Neuronal stem cell (in vitro differentiated cells): ENCODE results near the gene UBE2D3.

Experiments used
- DNase-seq: peaks from one replicate; pipeline ENCODE4 v3.0.0-alpha.2; 2013; ENCODE audit warnings: low spot score
- H2AFZ ChIP-seq: one replicate; pipeline ENCODE4 v1.6.1; 2013; ENCODE audit warnings: mild to moderate bottlenecking, low read length, inconsistent platforms
- H2AK5ac ChIP-seq: 2 replicates; pipeline ENCODE4 v1.6.1; 2013; ENCODE audit warnings: low read depth, mild to moderate bottlenecking, inconsistent platforms, low read length, moderate library complexity, mixed read lengths
- H2BK120ac ChIP-seq: 2 replicates; pipeline ENCODE4 v1.6.1; 2013; ENCODE audit warnings: low read depth, mild to moderate bottlenecking, inconsistent platforms, low read length, moderate library complexity, mixed read lengths
- H2BK12ac ChIP-seq: one replicate; pipeline ENCODE4 v1.6.1; 2013; ENCODE audit warnings: low read length, inconsistent platforms
- H2BK15ac ChIP-seq: 2 replicates; pipeline ENCODE4 v1.6.1; 2013; ENCODE audit warnings: mild to moderate bottlenecking, low read length, inconsistent platforms, mixed read lengths
- H2BK5ac ChIP-seq: one replicate; pipeline ENCODE4 v1.6.1; 2013; ENCODE audit warnings: inconsistent platforms, mild to moderate bottlenecking, low read length, moderate library complexity
- H3K14ac ChIP-seq: one replicate; pipeline ENCODE4 v1.6.1; 2013; ENCODE audit warnings: low read length, inconsistent platforms
- H3K18ac ChIP-seq: 2 replicates; pipeline ENCODE4 v1.6.1; 2013; ENCODE audit warnings: low read length, inconsistent platforms
- H3K23ac ChIP-seq: 2 replicates; pipeline ENCODE4 v1.6.1; 2013; ENCODE audit warnings: low read depth, mild to moderate bottlenecking, mixed read lengths, low read length, inconsistent platforms; ENCODE audit not compliant: poor library complexity
- H3K27ac ChIP-seq: replicated peaks from 3 replicates; pipeline ENCODE4 v1.5.1; 2013; ENCODE audit warnings: low read length, inconsistent platforms
- H3K27me3 ChIP-seq, 3 experiments: 2 replicates each; pipeline ENCODE4 v1.6.1; 2013; ENCODE audit warnings: low read length in 3 of 3, mild to moderate bottlenecking in 2 of 3, inconsistent platforms in 1 of 3, low read depth in 1 of 3, mixed read lengths in 1 of 3, moderate library complexity in 1 of 3; ENCODE audit not compliant: control insufficient read depth in 3 of 3, insufficient read depth in 3 of 3
- H3K36me3 ChIP-seq, 2 donors: replicated peaks in 1 of 2; 2 replicates each; pipeline ENCODE4 v1.6.1; 2013; ENCODE audit warnings: low read length in 2 of 2; ENCODE audit not compliant: control insufficient read depth in 2 of 2, insufficient read depth in 2 of 2
- H3K4ac ChIP-seq: 2 replicates; pipeline ENCODE4 v1.6.1; 2013; ENCODE audit warnings: inconsistent platforms, mild to moderate bottlenecking, low read length, moderate library complexity
- H3K4me1 ChIP-seq, 2 donors: 1 replicate in 1 of 2; 2 replicates in 1 of 2; pipeline ENCODE4 v1.6.1; 2013; ENCODE audit warnings: low read length in 2 of 2, low read depth in 1 of 2; ENCODE audit not compliant: control insufficient read depth in 2 of 2, insufficient read depth in 1 of 2
- H3K4me2 ChIP-seq: one replicate; pipeline ENCODE4 v1.6.1; 2013; ENCODE audit warnings: mild to moderate bottlenecking, low read length, inconsistent platforms; ENCODE audit not compliant: insufficient read depth, poor library complexity, severe bottlenecking
- H3K4me3 ChIP-seq, 2 donors: 2 replicates each; pipeline ENCODE4 v1.5.1; 2013; ENCODE audit warnings: low read length in 2 of 2, mild to moderate bottlenecking in 2 of 2, inconsistent platforms in 1 of 2, moderate library complexity in 1 of 2
- H3K79me1 ChIP-seq: one replicate; pipeline ENCODE4 v1.6.1; 2013; ENCODE audit warnings: low read depth, mild to moderate bottlenecking, inconsistent platforms, low read length, moderate library complexity
- H3K9ac ChIP-seq: one replicate; pipeline ENCODE4 v1.6.1; 2013; ENCODE audit warnings: mild to moderate bottlenecking, low read depth, low read length, inconsistent platforms; ENCODE audit not compliant: poor library complexity
- H3K9me3 ChIP-seq, 2 donors: replicated peaks in 1 of 2; 2 replicates each; pipeline versions ENCODE3 to v1.6.1; 2013; ENCODE audit warnings: low read length in 2 of 2, mild to moderate bottlenecking in 2 of 2, inconsistent platforms in 1 of 2, low read depth in 1 of 2, mixed read lengths in 1 of 2, moderate library complexity in 1 of 2; ENCODE audit not compliant: control insufficient read depth in 2 of 2, insufficient read depth in 1 of 2
- H4K8ac ChIP-seq: one replicate; pipeline ENCODE4 v1.6.1; 2013; ENCODE audit warnings: low read depth, mild to moderate bottlenecking, inconsistent platforms, low read length, moderate library complexity
- H4K91ac ChIP-seq: one replicate; pipeline ENCODE4 v1.6.1; 2013; ENCODE audit warnings: low read length, low read depth, mild to moderate bottlenecking, inconsistent platforms; ENCODE audit not compliant: poor library complexity
- whole genome bisulfite sequencing, 2 donors: extraction: QIAGEN DNeasy Blood & Tissue Kit; methylation state at CpG; one replicate each; pipeline ENCODE4 v1.1.7; 2013; ENCODE audit warnings: missing lambda C conversion rate in 2 of 2, mixed read lengths in 1 of 2; ENCODE audit not compliant: insufficient read length in 2 of 2, insufficient replicate concordance in 1 of 2; ENCODE audit errors: extremely low coverage in 2 of 2; 5-methylcytosine and 5-hydroxymethylcytosine counted together

Gene UBE2D3

GRCh38 chr4:102799816-102800215, 27.5 kb downstream of the UBE2D3 start:
- no peak overlapping the region for H3K4me2 ChIP-seq
- no peak for DNase-seq
- no peak overlapping the region for H3K27ac ChIP-seq
- H3K27me3 ChIP-seq: no peaks in the 10 kb centered on the region
- H4K91ac ChIP-seq: no peak overlapping the region
- H3K9me3 ChIP-seq: no peaks in the 10 kb centered on the region
- H2BK12ac ChIP-seq: no peak overlapping the region
- H2BK120ac ChIP-seq: no peak overlapping the region
- no peak overlapping the region for H3K14ac ChIP-seq
- no peaks in the 10 kb centered on the region for H3K79me1 ChIP-seq
- no peak overlapping the region for H2AFZ ChIP-seq
- no CpG with 5 or more reads among the region's 2 CpGs for WGBS, 2 donors
- no peak overlapping the region for H4K8ac ChIP-seq
- no peaks in the 10 kb centered on the region for H3K4me1 ChIP-seq
- no peak overlapping the region for H3K9ac ChIP-seq
- no peak overlapping the region for H2BK15ac ChIP-seq
- no peak overlapping the region for H3K23ac ChIP-seq
- H3K4me3 ChIP-seq: no peak overlapping the region
- no peak overlapping the region for H3K18ac ChIP-seq
- no peak overlapping the region for H3K4ac ChIP-seq
- H2BK5ac ChIP-seq: no peak overlapping the region
- H3K36me3 ChIP-seq: peaks cover 9 to 99% of the 10 kb centered on the region in 2 donors
- H2AK5ac ChIP-seq: no peak overlapping the region

DNA sequence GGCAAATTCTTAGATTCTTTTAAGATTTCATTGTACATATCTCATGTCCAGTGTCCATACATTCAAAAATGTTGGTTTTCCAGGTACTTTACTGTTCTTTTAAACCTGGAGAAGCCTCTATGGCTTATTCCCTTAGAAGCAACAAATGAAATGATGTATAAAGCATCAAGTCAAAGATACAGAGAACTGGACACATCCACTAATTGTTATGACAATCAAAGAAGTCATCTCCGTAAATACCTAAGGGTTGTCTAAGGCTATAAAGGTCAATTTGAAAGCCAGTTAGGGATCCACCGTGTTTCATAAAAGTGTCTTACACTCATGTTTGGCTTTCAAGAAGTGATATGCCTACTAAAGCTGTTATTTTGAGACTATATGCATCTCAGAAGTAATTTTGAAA, 32.4 kb downstream of the UBE2D3 start:
- Histone ChIP-seq H3K4me2 (no peak overlapping the region), H3K9me3 (peaks cover 0 to 10% of the 10 kb centered on the region in 2 donors), H4K8ac (no peak overlapping the region), H3K36me3 (peaks cover 9 to 89% of the 10 kb centered on the region in 2 donors), H3K4me1 (no peaks in the 10 kb centered on the region), H3K27ac (no peak overlapping the region), H3K4me3 (no peak overlapping the region), H4K91ac (no peak overlapping the region), H2BK120ac (no peak overlapping the region), H2AK5ac (no peak overlapping the region), H3K23ac (no peak overlapping the region), H2BK15ac (no peak overlapping the region), H3K14ac (no peak overlapping the region), H2BK12ac (no peak overlapping the region), H3K79me1 (no peaks in the 10 kb centered on the region), H3K4ac (no peak overlapping the region), H2BK5ac (no peak overlapping the region), H3K27me3 (no peaks in the 10 kb centered on the region), H3K18ac (no peak overlapping the region), H2AFZ (no peak overlapping the region), H3K9ac (no peak overlapping the region)
- DNase-seq: no peak
- no CpG with 5 or more reads among the region's 2 CpGs for WGBS, 2 donors

- Histone ChIP-seq H3K4me1 (no peaks in the 10 kb centered on the region), H3K18ac (no peak overlapping the region), H3K4ac (no peak overlapping the region), H2AK5ac (no peak overlapping the region), H3K14ac (no peak overlapping the region), H2AFZ (no peak overlapping the region), H4K8ac (no peak overlapping the region), H2BK12ac (no peak overlapping the region), H2BK5ac (no peak overlapping the region), H3K9ac (no peak overlapping the region), H2BK15ac (no peak overlapping the region), H3K9me3 (peaks cover 0 to 10% of the 10 kb centered on the region in 2 donors), H3K4me3 (no peak overlapping the region), H3K27ac (no peak overlapping the region), H3K79me1 (no peaks in the 10 kb centered on the region), H3K4me2 (no peak overlapping the region), H4K91ac (no peak overlapping the region), H2BK120ac (no peak overlapping the region), H3K23ac (no peak overlapping the region), H3K36me3 (peaks cover 7 to 65% of the 10 kb centered on the region in 2 donors), H3K27me3 (no peaks in the 10 kb centered on the region)
- no CpG with 5 or more reads among the region's 2 CpGs for WGBS, 2 donors
- no peak for DNase-seq
Measured at GRCh38 chr4:102792361-102792936, 34.9 kb downstream of the UBE2D3 start.

DNA sequence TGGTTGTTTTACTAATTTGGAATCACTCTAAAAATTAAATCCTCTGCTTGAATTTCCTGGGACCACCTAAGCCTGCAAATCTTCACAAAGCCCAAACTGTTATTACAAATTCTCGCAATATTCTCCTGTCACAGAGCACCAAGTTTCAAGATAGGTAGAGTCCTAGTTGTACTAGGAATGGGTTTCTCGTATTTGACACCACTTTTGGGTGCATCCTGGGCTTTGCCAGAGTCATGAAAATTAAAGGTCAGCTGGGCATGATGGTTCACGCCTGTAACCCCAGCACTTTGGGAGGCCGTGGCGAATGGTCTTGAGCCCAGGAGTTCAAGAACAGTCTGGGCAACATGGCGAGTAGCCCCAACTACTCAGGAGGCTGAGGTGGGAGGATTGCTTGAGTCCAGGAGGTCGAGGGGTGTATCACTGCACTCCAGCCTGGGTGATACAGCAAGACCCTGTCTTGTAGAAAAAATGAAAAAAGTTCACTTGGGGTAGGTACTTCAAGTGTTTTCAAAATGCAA, 36.0 kb downstream of the UBE2D3 start:
- H3K4me2 ChIP-seq: no peak overlapping the region
- no peak overlapping the region for H3K27ac ChIP-seq

More for the DNA sequence above, 36.0 kb downstream of the UBE2D3 start:
- H3K14ac ChIP-seq: no peak overlapping the region
- DNase-seq: no peak
- H4K8ac ChIP-seq: no peak overlapping the region
- H2BK12ac ChIP-seq: no peak overlapping the region
- no peak overlapping the region for H2BK5ac ChIP-seq
- no peaks in the 10 kb centered on the region for H3K4me1 ChIP-seq
- H3K9ac ChIP-seq: no peak overlapping the region
- H3K4ac ChIP-seq: no peak overlapping the region
- no peak overlapping the region for H3K18ac ChIP-seq
- no peak overlapping the region for H3K4me3 ChIP-seq
- H3K79me1 ChIP-seq: no peaks in the 10 kb centered on the region
- WGBS, 2 donors: no CpG with 5 or more reads among the region's 7 CpGs
- peaks cover 6 to 54% of the 10 kb centered on the region in 2 donors for H3K36me3 ChIP-seq
- H2BK120ac ChIP-seq: no peak overlapping the region
- H3K9me3 ChIP-seq: peaks cover 0 to 10% of the 10 kb centered on the region in 2 donors
- no peak overlapping the region for H2BK15ac ChIP-seq
- no peak overlapping the region for H3K23ac ChIP-seq
- no peak overlapping the region for H2AK5ac ChIP-seq
- H2AFZ ChIP-seq: no peak overlapping the region
- H4K91ac ChIP-seq: no peak overlapping the region
- no peaks in the 10 kb centered on the region for H3K27me3 ChIP-seq
